Activated CD4-positive, alpha-beta T cell treated with anti-CD3 and anti-CD28 coated beads, Interleukin-2, amount 50 U/mL, for 24 hours (primary cell): Measurements from ENCODE around the gene PHF1.
A peak's percentile ranks its signal among the peaks of the same experiment; 100 is the strongest.
"Not testable (repeated sequence)": the region's sequence is repeated elsewhere in the genome, so short reads cannot be mapped to it uniquely, and the experiment has no call there.

Source experiments
- DNase-seq, 2 donors: peaks; one replicate each; pipeline ENCODE4 v3.0.0-alpha.2; 2020; ENCODE audit warnings: low read depth in 1 of 2, low spot score in 1 of 2

Gene PHF1

GRCh38 chr6:33391278-33391921 lies 19.4 kb upstream of the PHF1 start, which contains the start of gene KIFC1:
Gene KIFC1 (plus strand): TSS chr6:33391823. CDS start chr6:33391986, 163 bp downstream.
- peak; percentile 98 to 99 for DNase-seq

- DNase-seq = peak in 1 of 2 donors; percentile 18
These were observed 18.8 kb upstream of the PHF1 start for GRCh38 chr6:33391922-33392594.

- no peak for DNase-seq
These were observed 18.2 kb upstream of the PHF1 start for GRCh38 chr6:33392595-33392948.

GRCh38 chr6:33392979-33393378 lies 17.8 kb upstream of the PHF1 start:
- no peak for DNase-seq

GRCh38 chr6:33397541-33397940 lies 13.3 kb upstream of the PHF1 start:
- DNase-seq = no peak

- not testable (repeated sequence) for DNase-seq
These were observed 12.2 kb upstream of the PHF1 start for GRCh38 chr6:33398601-33399000.

GRCh38 chr6:33399881-33400280 lies 10.9 kb upstream of the PHF1 start:
- not testable (repeated sequence) for DNase-seq

- DNase-seq = no peak
These were observed 5.9 kb upstream of the PHF1 start for GRCh38 chr6:33404884-33405283.

- DNase-seq = no peak
These were observed 5.4 kb upstream of the PHF1 start for GRCh38 chr6:33405386-33405940.

- no peak for DNase-seq
These were observed 4.7 kb upstream of the PHF1 start for GRCh38 chr6:33406126-33406525.

GRCh38 chr6:33407132-33407718 lies 3.6 kb upstream of the PHF1 start:
- no peak for DNase-seq

- DNase-seq = peak; percentile 89 to 97
These were observed 634 bp upstream of the PHF1 start for GRCh38 chr6:33410050-33410710.

GRCh38 chr6:33411632-33412005 lies 805 bp downstream of the PHF1 start:
- no peak for DNase-seq

- DNase-seq = no peak
These were observed 1.6 kb downstream of the PHF1 start for GRCh38 chr6:33412140-33413009.

- DNase-seq = no peak
These were observed 2.7 kb downstream of the PHF1 start for GRCh38 chr6:33413241-33414120.

- no peak for DNase-seq
These were observed 3.9 kb downstream of the PHF1 start for GRCh38 chr6:33414592-33415271.

GRCh38 chr6:33415831-33416230 lies 5.0 kb downstream of the PHF1 start:
- no peak for DNase-seq

- no peak for DNase-seq
These were observed 5.7 kb downstream of the PHF1 start for GRCh38 chr6:33416386-33417127.
